HFFc6 (cell line): ENCODE results near the gene CTNNA3. TPM values are rescaled to one million over a fixed set of nuclear protein-coding genes. Genes with fewer than 3 reads are reported as not detected.

Experiments used
- DNase-seq: peaks from one replicate; pipeline ENCODE4 v3.0.0-alpha.2; 2018
- H3K27ac Mint-ChIP-seq: 2 replicates; pipeline ENCODE4 v1.8.0; 2020; ENCODE audit warnings: mild to moderate bottlenecking, mixed read lengths
- H3K27me3 Mint-ChIP-seq: 2 replicates; pipeline ENCODE4 v1.8.0; 2021; ENCODE audit warnings: mild to moderate bottlenecking, moderate library complexity, mixed read lengths; ENCODE audit not compliant: insufficient read depth
- H3K36me3 Mint-ChIP-seq: 2 replicates; pipeline ENCODE4 v1.8.0; 2021; ENCODE audit warnings: low read depth, mixed read lengths
- H3K4me1 Mint-ChIP-seq: 2 replicates; pipeline ENCODE4 v1.8.0; 2020; ENCODE audit warnings: low read depth, mixed read lengths
- H3K4me3 Mint-ChIP-seq: 2 replicates; pipeline ENCODE4 v1.8.0; 2020; ENCODE audit warnings: mild to moderate bottlenecking, moderate library complexity, mixed read lengths
- H3K9me3 Mint-ChIP-seq: 2 replicates; pipeline ENCODE4 v1.8.0; 2020; ENCODE audit warnings: mild to moderate bottlenecking, mixed read lengths
- CTCF ChIP-seq: fragments of 200-600 bp; sonication (generic); IDR thresholded peaks from 2 replicates; pipeline ENCODE4 v1.5.0; 2021; ENCODE audit warnings: antibody characterized with exemption, mild to moderate bottlenecking
- total RNA-seq, 6 experiments: library from RNA; stranded (reverse); fragmentation: NEBNext Ultra II Directional; extraction: Animal tissue kit (Norgen Biotek cat#: 25700); gene quantifications; 2 replicates in 1 of 6; 3 replicates in 5 of 6; pipeline ENCODE4 v1.2.3, GENCODE V29; 2021

CTNNA3 gene
- total RNA-seq, 6 experiments from 2014 or later = not detected

DNA sequence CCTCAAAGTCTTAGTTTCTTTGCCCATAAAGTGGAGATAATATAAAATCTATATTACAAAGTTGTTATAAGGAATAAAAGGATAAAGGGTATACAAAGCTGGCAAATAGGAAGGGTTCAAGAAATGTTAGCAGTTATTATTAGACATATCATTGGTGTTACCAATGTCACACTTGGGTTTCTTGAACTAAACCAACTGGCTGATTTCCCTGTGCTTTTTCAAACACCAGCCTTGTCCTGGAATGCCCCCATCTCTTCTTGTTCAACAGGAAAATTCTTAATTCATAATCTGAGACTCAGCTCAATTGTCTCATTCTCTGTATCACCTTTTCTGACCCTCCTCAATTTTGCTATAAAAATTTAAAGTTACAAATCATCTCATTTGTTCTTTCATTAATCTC lies 913.9 kb downstream of the CTNNA3 start:
- no peaks in the 10 kb centered on the region for H3K27me3 Mint-ChIP-seq
- DNase-seq = no peak
- TF ChIP-seq CTCF = no peak
- no peak overlapping the region for H3K4me3 Mint-ChIP-seq
- H3K9me3 Mint-ChIP-seq = no peaks in the 10 kb centered on the region
- peaks cover 36% of the 10 kb centered on the region for H3K4me1 Mint-ChIP-seq
- H3K27ac Mint-ChIP-seq = no peak overlapping the region
- H3K36me3 Mint-ChIP-seq = no peaks in the 10 kb centered on the region

DNA sequence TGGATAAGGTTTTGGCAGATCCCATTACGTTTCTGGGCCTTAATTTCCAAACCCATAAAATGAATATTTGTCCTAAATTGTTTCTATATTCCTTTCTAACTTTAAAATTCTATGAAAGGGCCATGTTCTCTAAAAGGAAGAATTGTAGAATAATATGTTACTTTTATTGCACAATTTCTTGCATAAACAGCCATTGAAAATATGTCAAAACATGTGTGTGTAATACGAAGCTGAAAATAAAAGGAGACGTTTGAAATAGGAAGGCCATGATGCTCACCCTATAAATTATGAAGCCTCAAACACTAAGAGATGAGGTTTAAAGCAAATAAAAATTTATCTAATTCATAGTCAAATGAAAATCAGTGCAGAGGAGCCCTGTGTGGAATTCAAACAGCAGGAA lies 915.2 kb downstream of the CTNNA3 start:
- no peaks in the 10 kb centered on the region for H3K36me3 Mint-ChIP-seq
- H3K27ac Mint-ChIP-seq = no peak overlapping the region
- H3K4me1 Mint-ChIP-seq = peaks cover 36% of the 10 kb centered on the region

DNA sequence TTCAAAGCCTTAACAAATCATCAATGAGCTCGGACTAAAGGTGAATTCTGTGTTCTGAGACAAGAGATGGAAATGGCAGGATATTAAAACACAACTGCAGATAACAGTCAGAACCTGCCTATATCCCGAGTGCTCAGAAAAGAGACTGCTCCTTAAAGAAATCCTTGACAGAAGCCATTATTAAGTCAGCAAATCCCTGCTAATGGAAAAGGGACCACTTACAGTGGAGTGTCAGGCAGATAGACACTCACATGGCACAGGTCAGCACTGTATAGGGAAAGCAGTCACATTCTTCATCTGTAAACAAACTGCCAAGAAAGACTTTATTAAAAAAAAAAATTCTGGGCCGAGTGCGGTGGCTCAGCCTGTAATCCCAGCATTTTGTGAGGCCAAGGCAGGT lies 917.6 kb downstream of the CTNNA3 start:
- H3K36me3 Mint-ChIP-seq = no peaks in the 10 kb centered on the region
- no peak overlapping the region for H3K4me3 Mint-ChIP-seq
- no peak for DNase-seq
- H3K4me1 Mint-ChIP-seq = peaks cover 19% of the 10 kb centered on the region
- H3K27ac Mint-ChIP-seq = no peak overlapping the region
- no peaks in the 10 kb centered on the region for H3K9me3 Mint-ChIP-seq
- no peak for TF ChIP-seq CTCF
- 0 out of 2 replicates have a peak, but pooled peaks cover 1% of the 10 kb centered on the region for H3K27me3 Mint-ChIP-seq

More for the DNA sequence above, 915.2 kb downstream of the CTNNA3 start:
- H3K9me3 Mint-ChIP-seq = no peaks in the 10 kb centered on the region
- TF ChIP-seq CTCF = no peak
- no peak overlapping the region for H3K4me3 Mint-ChIP-seq
- DNase-seq = no peak
- no peaks in the 10 kb centered on the region for H3K27me3 Mint-ChIP-seq

DNA sequence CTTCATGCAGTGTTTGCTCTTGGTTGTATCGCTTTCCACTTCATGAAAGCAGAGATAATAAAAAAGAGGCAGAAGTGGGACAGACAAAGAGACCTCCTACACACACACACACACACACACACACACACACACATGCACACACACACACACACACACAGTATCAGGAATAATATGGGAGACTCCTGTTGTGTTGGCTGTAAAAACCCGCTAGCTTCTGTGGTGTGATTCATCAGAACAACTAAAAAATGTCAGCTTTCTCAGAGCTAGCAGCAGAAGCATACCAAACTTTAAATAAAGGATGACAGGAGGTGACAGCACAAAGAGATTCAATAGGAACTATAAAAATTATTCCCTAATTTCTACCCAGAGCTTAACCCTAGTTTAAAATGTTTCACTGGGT lies 918.3 kb downstream of the CTNNA3 start:
- no peaks in the 10 kb centered on the region for H3K9me3 Mint-ChIP-seq
- H3K36me3 Mint-ChIP-seq = no peaks in the 10 kb centered on the region
- TF ChIP-seq CTCF = no peak
- no peak overlapping the region for H3K4me3 Mint-ChIP-seq
- 0 out of 2 replicates have a peak, but pooled peaks cover 1% of the 10 kb centered on the region for H3K27me3 Mint-ChIP-seq
- no peak for DNase-seq
- peaks cover 17% of the 10 kb centered on the region for H3K4me1 Mint-ChIP-seq
- no peak overlapping the region for H3K27ac Mint-ChIP-seq

DNA sequence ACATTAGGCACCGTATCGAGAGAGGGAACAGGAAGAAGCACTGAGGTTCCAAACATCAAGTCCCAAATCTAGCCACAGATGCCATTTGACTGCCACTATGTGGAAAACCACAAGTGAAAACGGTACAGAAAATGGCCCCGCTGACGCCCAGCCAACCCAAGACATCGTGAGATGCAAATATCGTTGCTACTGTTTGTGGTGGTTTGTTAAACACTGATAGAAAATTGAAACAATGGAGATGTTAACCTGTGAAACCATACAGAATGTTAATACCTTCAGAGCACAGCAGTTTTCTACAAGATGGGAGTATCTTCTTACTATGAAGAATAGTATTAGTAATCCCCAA lies 922.5 kb downstream of the CTNNA3 start:
- no peak for TF ChIP-seq CTCF
- H3K9me3 Mint-ChIP-seq = no peaks in the 10 kb centered on the region
- H3K4me1 Mint-ChIP-seq = peaks cover 15% of the 10 kb centered on the region
- no peak overlapping the region for H3K27ac Mint-ChIP-seq
- H3K36me3 Mint-ChIP-seq = no peaks in the 10 kb centered on the region
- H3K27me3 Mint-ChIP-seq = 0 out of 2 replicates have a peak, but pooled peaks cover 1% of the 10 kb centered on the region
- DNase-seq = no peak
- H3K4me3 Mint-ChIP-seq = no peak overlapping the region
